Stomach smooth muscle (tissue), 2 donors: Measurements from ENCODE around the gene DAPK1.
A peak's percentile ranks its signal among the peaks of the same experiment; 100 is the strongest.

Experiments
- H3K27ac ChIP-seq: one replicate; pipeline ENCODE4 v1.7.0; 2013; ENCODE audit warnings: mild to moderate bottlenecking, low read length, inconsistent platforms
- H3K27me3 ChIP-seq, 2 donors: one replicate each; pipeline ENCODE4 v1.7.0; 2013; ENCODE audit warnings: low read length in 2 of 2; ENCODE audit not compliant: insufficient read depth in 2 of 2, control insufficient read depth in 1 of 2
- H3K36me3 ChIP-seq, 2 donors: one replicate each; pipeline ENCODE4 v1.7.0; 2013; ENCODE audit warnings: low read length in 2 of 2; ENCODE audit not compliant: control insufficient read depth in 2 of 2, insufficient read depth in 2 of 2
- H3K4me1 ChIP-seq: one replicate; pipeline ENCODE4 v1.7.0; 2013; ENCODE audit warnings: low read length; ENCODE audit not compliant: control insufficient read depth, insufficient read depth
- H3K4me3 ChIP-seq, 2 donors: one replicate each; pipeline ENCODE4 v1.7.0; 2013; ENCODE audit warnings: low read length in 2 of 2
- H3K9ac ChIP-seq, 2 donors: one replicate each; pipeline ENCODE4 v1.7.0; 2013; ENCODE audit warnings: low read length in 2 of 2, mild to moderate bottlenecking in 1 of 2
- H3K9me3 ChIP-seq, 2 donors: one replicate each; pipeline ENCODE4 v1.7.0; 2013; ENCODE audit warnings: low read length in 2 of 2; ENCODE audit not compliant: control insufficient read depth in 2 of 2
- donor health status: healthy.
- donor health status: Pancreatic carcinoma.

The DAPK1 gene

DNA sequence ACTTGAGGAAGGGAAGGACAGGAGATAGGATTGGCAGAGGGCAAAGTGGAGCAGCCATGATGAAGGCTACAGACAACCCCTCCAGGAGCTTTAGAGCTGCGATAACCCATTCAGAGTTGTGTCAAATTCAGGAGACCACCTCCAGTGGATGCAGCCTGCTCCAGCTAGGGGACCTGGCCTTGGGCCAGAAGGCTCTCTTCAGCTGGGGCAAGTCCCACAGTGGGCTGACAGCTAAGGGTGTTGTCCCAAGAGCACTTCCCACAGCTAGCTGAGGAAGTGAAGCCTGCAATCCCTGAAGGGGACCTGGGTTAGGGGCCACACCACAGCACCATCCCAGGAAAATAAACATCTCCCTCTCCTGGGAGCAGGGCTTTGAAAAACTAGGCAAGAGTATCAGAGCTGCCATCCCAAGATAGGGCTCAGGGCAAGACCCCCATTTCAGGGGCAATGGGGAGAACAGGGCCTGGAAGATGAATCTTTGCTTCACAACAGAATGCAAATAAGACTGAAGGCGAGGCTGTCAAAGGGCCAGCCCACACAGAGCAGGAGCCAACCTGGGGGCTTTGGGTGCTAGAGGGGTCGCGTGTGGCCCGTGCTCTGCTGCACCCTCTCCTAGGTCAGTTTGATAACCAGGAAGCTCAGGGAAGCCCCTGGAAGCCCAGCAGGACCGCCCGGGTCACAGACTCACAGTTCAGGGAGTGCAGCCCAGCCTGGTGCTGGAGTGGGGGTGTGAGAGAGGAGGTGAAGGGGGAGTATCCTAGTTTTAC, 19.3 kb upstream of the DAPK1 start:
- no peak overlapping the region for H3K4me3 ChIP-seq
- no peak overlapping the region for H3K9ac ChIP-seq
- H3K9me3 ChIP-seq = no peaks in the 10 kb centered on the region
- no peak overlapping the region for H3K27ac ChIP-seq
- no peaks in the 10 kb centered on the region for H3K36me3 ChIP-seq
- no peaks in the 10 kb centered on the region for H3K27me3 ChIP-seq
- H3K4me1 ChIP-seq = no peaks in the 10 kb centered on the region

DNA sequence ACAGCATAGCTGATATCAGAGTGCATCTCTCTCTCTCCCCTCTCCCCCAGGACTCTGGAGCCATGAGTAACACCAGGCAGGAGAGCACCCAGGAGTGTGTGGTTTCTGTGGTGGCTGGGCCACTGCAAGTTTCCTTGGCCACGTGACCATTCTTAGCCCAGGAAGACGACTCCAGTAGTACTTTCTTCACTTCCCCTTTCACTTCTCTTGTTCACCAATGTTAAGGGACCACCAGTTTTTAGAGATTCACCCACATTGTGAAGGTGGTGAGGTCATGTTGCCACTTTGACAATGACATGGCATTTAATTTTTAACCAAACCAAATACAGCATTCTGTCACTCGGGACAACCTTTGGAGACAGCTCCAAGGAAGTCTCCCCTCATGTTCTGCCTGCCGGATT, 17.9 kb upstream of the DAPK1 start:
- Histone ChIP-seq H3K4me1 (no peaks in the 10 kb centered on the region), H3K27ac (no peak overlapping the region), H3K4me3 (no peak overlapping the region), H3K36me3 (no peaks in the 10 kb centered on the region), H3K27me3 (no peaks in the 10 kb centered on the region), H3K9me3 (no peaks in the 10 kb centered on the region), H3K9ac (no peak overlapping the region)

DNA sequence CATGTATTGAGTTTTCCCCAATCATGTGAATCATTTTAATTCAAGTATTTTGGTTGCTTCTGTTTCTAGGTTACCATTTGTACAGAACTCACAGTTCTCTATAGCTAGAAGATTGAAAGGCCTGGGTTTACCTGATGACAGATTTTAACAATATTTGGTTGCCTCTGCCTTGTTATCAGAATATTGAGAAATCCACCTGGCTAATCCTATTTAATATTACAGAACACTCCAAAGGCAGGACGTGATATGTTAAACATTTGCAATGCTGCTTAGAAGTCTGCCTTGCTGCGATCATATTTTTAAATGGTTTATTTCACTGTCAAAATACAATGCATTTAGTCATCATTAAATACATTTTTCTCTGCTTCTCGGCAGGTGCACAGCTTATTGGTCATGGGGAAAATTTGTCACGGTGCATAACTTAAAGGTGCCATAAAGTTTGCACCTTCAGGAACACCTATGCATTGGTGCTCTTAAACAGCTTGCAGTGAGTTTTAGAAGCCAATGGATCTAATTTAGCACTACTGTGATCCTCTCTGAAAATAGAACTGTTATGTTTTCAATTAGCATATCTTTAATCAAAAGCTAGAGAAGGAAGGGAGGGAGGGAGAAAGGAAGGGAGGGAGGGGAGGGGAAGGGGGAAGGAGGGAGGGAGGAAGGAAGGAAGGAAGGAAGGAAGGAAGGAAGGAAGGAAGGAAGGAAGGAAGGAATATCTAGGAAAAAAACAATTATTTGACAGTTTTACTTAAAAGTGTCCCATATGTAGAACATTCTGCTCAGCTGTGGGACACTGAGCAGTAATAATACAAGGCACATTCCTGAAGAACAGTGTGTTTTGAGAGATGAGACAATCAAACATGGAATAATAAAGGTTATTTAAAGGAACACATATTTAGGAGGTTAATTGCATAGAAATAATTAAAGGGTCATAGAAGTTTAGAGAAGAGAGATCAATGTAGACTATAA, 15.5 kb upstream of the DAPK1 start:
- Histone ChIP-seq H3K27me3 (no peaks in the 10 kb centered on the region), H3K4me3 (no peak overlapping the region), H3K27ac (no peak overlapping the region), H3K36me3 (no peaks in the 10 kb centered on the region), H3K4me1 (no peaks in the 10 kb centered on the region), H3K9me3 (no peaks in the 10 kb centered on the region), H3K9ac (no peak overlapping the region)

DNA sequence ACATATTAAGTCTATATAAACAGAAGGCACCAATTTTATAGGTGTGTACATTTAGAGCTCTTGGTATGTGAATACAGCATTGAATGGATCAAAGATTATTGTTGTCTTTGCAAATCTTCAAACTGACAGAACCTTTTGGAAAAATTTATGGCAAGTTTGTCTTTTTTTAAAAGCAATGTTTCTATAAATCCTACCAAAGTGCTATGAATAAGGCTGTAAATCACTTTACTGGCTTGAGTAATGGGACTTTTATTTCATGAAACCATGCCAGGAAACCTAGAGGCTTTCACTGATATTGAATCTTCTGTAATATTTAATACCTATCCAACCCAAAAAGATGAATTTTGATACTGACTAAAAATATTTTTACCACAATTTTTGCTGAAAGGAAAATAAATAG, 7.4 kb upstream of the DAPK1 start:
- Histone ChIP-seq H3K4me1 (no peaks in the 10 kb centered on the region), H3K27me3 (peaks cover 0 to 2% of the 10 kb centered on the region in 2 donors), H3K9me3 (no peaks in the 10 kb centered on the region), H3K9ac (no peak overlapping the region), H3K36me3 (no peaks in the 10 kb centered on the region), H3K4me3 (no peak overlapping the region), H3K27ac (no peak overlapping the region)

DNA sequence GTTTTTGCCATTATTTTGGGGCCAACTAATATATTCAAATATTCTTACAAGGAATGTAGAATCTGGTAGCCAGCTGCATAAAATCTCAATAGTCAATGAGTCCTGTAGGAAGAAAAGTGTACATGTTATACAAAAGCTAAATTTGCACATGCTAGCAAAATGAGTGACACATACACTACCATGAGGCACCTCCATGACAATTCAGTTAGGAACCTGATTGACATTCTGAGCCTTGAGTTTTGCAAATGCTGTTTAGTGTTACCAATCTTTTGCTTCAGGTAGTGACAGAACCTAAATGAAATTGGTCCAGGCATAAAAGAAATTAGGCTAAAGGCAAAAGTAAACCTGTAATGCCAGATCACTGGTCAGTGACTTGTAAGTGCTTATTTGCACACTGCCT, 6.8 kb upstream of the DAPK1 start:
- no peaks in the 10 kb centered on the region for H3K9me3 ChIP-seq
- peaks cover 0 to 2% of the 10 kb centered on the region in 2 donors for H3K27me3 ChIP-seq
- H3K4me3 ChIP-seq = no peak overlapping the region
- no peaks in the 10 kb centered on the region for H3K4me1 ChIP-seq
- no peak overlapping the region for H3K27ac ChIP-seq
- H3K36me3 ChIP-seq = no peaks in the 10 kb centered on the region
- H3K9ac ChIP-seq = no peak overlapping the region

DNA sequence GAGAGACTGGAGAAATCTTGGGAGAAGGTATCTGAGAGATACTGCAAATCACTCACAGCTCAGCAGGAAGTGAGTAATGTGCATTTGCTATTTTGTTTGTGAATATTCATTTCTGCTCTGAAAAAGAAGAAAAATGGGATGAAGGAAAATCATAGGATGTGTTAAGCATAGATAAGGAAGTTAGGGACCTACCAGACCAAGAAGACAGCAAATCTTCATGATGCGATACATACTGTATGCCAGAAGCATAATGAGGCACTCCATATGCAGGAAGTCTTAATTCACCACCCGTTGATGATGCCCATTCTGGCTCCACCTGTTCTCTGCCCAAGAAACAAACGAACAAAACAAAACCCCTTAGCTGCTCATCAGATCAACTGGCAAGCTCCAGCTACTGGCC, 6.1 kb upstream of the DAPK1 start:
- H3K36me3 ChIP-seq = no peaks in the 10 kb centered on the region
- H3K27ac ChIP-seq = no peak overlapping the region
- no peak overlapping the region for H3K4me3 ChIP-seq
- H3K9ac ChIP-seq = no peak overlapping the region
- H3K9me3 ChIP-seq = no peaks in the 10 kb centered on the region
- no peaks in the 10 kb centered on the region for H3K4me1 ChIP-seq
- H3K27me3 ChIP-seq = peaks cover 0 to 2% of the 10 kb centered on the region in 2 donors

DNA sequence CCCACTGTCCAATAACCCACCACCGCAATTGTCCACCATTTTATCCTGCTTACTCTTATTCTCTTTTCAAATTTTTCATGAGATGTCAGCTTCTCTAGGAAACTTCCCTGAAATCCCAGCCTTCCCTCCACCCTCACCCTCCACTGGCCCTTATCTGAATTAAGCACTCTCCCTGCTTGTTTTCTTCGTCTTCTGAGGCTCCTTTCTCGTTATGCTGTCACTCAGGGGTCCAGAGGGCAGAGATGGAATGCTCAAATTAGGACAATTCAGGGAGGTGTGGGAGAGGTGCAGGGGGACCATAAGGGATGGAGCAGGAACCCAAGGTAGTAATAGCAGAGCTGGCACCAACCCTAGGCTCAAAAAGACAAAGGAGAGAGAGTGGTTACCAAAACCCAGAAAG, 5.0 kb upstream of the DAPK1 start:
- no peaks in the 10 kb centered on the region for H3K36me3 ChIP-seq
- peaks cover 3% of the 10 kb centered on the region for H3K4me1 ChIP-seq
- H3K9me3 ChIP-seq = no peaks in the 10 kb centered on the region
- no peak overlapping the region for H3K9ac ChIP-seq
- peaks cover 0 to 2% of the 10 kb centered on the region in 2 donors for H3K27me3 ChIP-seq
- H3K4me3 ChIP-seq = no peak overlapping the region
- no peak overlapping the region for H3K27ac ChIP-seq

DNA sequence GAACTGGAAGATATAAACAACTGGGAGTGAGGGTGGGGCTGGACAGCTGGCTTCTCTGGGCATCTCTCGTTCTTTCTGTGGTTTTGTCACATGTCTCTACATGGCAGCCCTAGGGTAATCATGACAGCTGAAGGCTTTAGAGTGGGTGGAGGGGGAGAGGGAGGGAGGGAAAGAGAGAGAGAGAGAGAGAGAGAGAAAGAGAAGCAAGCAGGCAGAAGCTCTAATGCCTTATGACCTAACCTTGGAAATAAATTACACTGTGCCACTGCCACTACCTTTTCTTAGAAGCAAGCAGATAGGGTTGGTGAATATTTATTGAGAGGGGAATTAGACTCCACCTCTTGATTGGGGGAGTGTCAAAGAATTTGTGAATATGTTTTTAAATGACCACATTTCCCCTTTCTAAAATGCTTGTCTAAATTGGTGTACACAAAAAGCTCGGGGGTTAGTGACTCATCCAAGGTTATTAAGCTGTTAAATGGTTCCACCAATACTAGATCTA, 2.6 kb upstream of the DAPK1 start:
- peaks cover 0 to 2% of the 10 kb centered on the region in 2 donors for H3K27me3 ChIP-seq
- H3K9ac ChIP-seq = no peak overlapping the region
- no peak overlapping the region for H3K4me3 ChIP-seq
- no peak overlapping the region for H3K27ac ChIP-seq
- peaks cover 3% of the 10 kb centered on the region for H3K4me1 ChIP-seq
- no peaks in the 10 kb centered on the region for H3K36me3 ChIP-seq
- H3K9me3 ChIP-seq = no peaks in the 10 kb centered on the region

DNA sequence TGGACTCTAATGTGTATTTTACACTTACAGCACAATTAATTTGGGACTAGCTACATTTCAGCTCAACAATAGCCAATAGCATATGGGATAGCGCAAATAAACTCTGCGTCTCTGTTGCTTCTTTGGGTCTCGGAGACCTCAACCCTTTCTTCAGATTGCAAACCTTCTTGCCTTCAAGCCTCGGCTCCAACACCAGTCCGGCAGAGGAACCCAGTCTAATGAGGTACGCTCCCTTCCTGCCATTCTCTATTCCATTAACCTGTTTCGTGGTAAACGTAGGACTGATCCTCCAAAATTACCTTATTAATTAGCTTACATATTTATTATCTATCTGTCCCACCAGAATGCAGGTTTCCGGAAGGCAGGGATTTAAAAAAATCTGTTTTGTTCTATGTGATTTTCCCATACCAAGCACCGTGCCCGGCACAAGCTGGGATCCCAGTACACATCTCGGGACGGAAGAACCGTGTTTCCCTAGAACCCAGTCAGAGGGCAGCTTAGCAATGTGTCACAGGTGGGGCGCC, 525 bp upstream of the DAPK1 start:
- Histone ChIP-seq H3K27ac (peak overlapping the region; percentile 84), H3K4me3 (peak overlapping the region; percentile 87 to 96), H3K4me1 (peaks cover 5% of the 10 kb centered on the region), H3K36me3 (no peaks in the 10 kb centered on the region), H3K9ac (peak overlapping the region; percentile 55 to 79), H3K9me3 (no peaks in the 10 kb centered on the region), H3K27me3 (peaks cover 0 to 2% of the 10 kb centered on the region in 2 donors)

DNA sequence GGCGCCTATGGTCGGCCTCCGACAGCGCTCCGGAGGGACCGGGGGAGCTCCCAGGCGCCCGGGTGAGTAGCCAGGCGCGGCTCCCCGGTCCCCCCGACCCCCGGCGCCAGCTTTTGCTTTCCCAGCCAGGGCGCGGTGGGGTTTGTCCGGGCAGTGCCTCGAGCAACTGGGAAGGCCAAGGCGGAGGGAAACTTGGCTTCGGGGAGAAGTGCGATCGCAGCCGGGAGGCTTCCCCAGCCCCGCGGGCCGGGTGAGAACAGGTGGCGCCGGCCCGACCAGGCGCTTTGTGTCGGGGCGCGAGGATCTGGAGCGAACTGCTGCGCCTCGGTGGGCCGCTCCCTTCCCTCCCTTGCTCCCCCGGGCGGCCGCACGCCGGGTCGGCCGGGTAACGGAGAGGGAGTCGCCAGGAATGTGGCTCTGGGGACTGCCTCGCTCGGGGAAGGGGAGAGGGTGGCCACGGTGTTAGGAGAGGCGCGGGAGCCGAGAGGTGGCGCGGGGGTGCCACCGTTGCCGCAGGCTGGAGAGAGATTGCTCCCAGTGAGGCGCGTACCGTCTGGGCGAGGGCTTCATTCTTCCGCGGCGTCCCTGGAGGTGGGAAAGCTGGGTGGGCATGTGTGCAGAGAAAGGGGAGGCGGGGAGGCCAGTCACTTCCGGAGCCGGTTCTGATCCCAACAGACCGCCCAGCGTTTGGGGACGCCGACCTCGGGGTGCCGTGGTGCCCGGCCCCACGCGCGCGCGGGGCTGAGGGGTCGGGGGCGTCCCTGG, 561 bp downstream of the DAPK1 start:
- Histone ChIP-seq H3K36me3 (no peaks in the 10 kb centered on the region), H3K27ac (peak overlapping the region; percentile 84), H3K9me3 (no peaks in the 10 kb centered on the region), H3K27me3 (no peaks in the 10 kb centered on the region), H3K9ac (peak overlapping the region; percentile 79), H3K4me1 (peaks cover 10% of the 10 kb centered on the region), H3K4me3 (peak overlapping the region; percentile 87 to 96)
